ENCODE measurements around the gene SRSF10. TPM values are rescaled to one million over a fixed set of nuclear protein-coding genes. Genes with fewer than 3 reads are reported as not detected.
"Not testable (repeated sequence)": the region's sequence is repeated elsewhere in the genome, so short reads cannot be mapped to it uniquely, and the experiment has no call there.

SRSF10 gene
- total and polyA plus RNA-seq, 2 experiments from 2014 or later, result 99.4 to 121 TPM

DNA sequence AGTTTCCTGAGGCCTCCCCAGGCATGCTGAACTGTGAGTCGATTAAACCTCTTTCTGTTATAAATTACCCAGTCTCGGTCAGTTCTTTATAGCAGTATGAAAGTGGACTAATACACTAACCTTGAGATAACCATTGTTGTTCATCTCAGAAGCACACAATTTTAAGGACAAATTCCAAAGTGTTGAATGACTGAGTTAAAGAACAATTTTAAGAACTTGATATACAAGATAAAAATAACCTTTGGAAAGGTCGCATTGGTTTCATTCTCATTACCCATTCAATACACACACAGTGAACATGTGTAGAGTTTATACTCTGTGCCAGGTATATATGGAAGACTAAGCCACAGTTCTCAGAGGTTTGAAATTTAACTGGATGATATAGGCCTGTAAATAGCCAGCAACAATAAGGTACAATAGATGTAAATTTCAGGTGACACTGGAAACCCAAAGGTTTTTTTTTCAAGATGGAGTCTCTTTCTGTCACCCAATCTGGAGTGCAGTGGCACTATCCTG lies 19.1 kb upstream of the SRSF10 start:
- DNase-seq, result peak; percentile 16
- peak overlapping the region; percentile 3 for H3K4me2 ChIP-seq (ENCODE audit: unreplicated experiment)
- no peaks in the 10 kb centered on the region for H3K27me3 ChIP-seq (replicated peaks; ENCODE audit: insufficient read depth)
- H3K9me3 ChIP-seq (ENCODE audit: low read depth), result no peaks in the 10 kb centered on the region
- 0 out of 2 replicates have a peak overlapping the region, but pooled peaks have one; percentile 39 for H2AFZ ChIP-seq
- in situ Hi-C loops (cut with MboI), result no loop called here
- peaks cover 29% of the 10 kb centered on the region for H3F3A ChIP-seq (ENCODE audit: insufficient read depth)
- H3K9ac ChIP-seq, result no peak overlapping the region
- H3K4me1 ChIP-seq (ENCODE audit: insufficient read depth), result peaks cover 14% of the 10 kb centered on the region
- TF ChIP-seq EZH2phosphoT487 (IDR thresholded peaks at IDR 0.05; ENCODE audit: insufficient read depth, low read depth) (no peak), EZH2 (IDR thresholded peaks at IDR 0.05; ENCODE audit: insufficient read depth, poor library complexity, severe bottlenecking) (no peak)
- H3K36me3 ChIP-seq (ENCODE audit: low read depth), result no peaks in the 10 kb centered on the region
- H3K9me2 ChIP-seq (ENCODE audit: insufficient read depth), result no peaks in the 10 kb centered on the region
- no peak overlapping the region for H3K4me3 ChIP-seq
- WGBS, 2 experiments (ENCODE audit: low coverage in 1 of 2, low lambda C conversion rate in 2 of 2, missing lambda C conversion rate in 2 of 2), result 66 to 68% methylated on average over 3 of the region's 3 CpGs
- H3K27ac ChIP-seq, result no peak overlapping the region
- H4K20me1 ChIP-seq (ENCODE audit: insufficient read depth), result no peaks in the 10 kb centered on the region
- no peaks in the 10 kb centered on the region for H3K79me2 ChIP-seq (ENCODE audit: insufficient read depth)

- Histone ChIP-seq H3K9me3 (ENCODE audit: low read depth) (no peaks in the 10 kb centered on the region), H3K4me3 (no peak overlapping the region), H3K36me3 (ENCODE audit: low read depth) (no peaks in the 10 kb centered on the region), H2AFZ (no peak overlapping the region), H3K79me2 (ENCODE audit: insufficient read depth) (no peaks in the 10 kb centered on the region), H3K27me3 (replicated peaks; ENCODE audit: insufficient read depth) (no peaks in the 10 kb centered on the region), H3K4me2 (ENCODE audit: unreplicated experiment) (no peak overlapping the region), H3K4me1 (ENCODE audit: insufficient read depth) (peaks cover 4% of the 10 kb centered on the region), H3K27ac (no peak overlapping the region), H3F3A (ENCODE audit: insufficient read depth) (peaks cover 16% of the 10 kb centered on the region), H4K20me1 (ENCODE audit: insufficient read depth) (no peaks in the 10 kb centered on the region), H3K9ac (no peak overlapping the region), H3K9me2 (ENCODE audit: insufficient read depth) (no peaks in the 10 kb centered on the region)
- DNase-seq, result no peak
- WGBS, 2 experiments (ENCODE audit: low coverage in 1 of 2, low lambda C conversion rate in 2 of 2, missing lambda C conversion rate in 2 of 2), result 33 to 35% methylated on average over 1 of the region's 1 CpG
- in situ Hi-C loops (cut with MboI), result no loop called here
- TF ChIP-seq EZH2phosphoT487 (IDR thresholded peaks at IDR 0.05; ENCODE audit: insufficient read depth, low read depth) (no peak), EZH2 (IDR thresholded peaks at IDR 0.05; ENCODE audit: insufficient read depth, poor library complexity, severe bottlenecking) (no peak)
Measured at GRCh38 chr1:23997812-23998211, 17.7 kb upstream of the SRSF10 start.

- in situ Hi-C loops (cut with MboI), result no loop called here
- H3K4me2 ChIP-seq (ENCODE audit: unreplicated experiment), result no peak overlapping the region
- no peak overlapping the region for H3K4me3 ChIP-seq
- no peak overlapping the region for H2AFZ ChIP-seq
- no peak overlapping the region for H3K9ac ChIP-seq
- H3F3A ChIP-seq (ENCODE audit: insufficient read depth), result peaks cover 14% of the 10 kb centered on the region; the same call in 1 of the 2 replicates
- no peaks in the 10 kb centered on the region for H3K27me3 ChIP-seq (replicated peaks; ENCODE audit: insufficient read depth)
- H3K27ac ChIP-seq, result no peak overlapping the region
- no peaks in the 10 kb centered on the region for H3K79me2 ChIP-seq (ENCODE audit: insufficient read depth)
- TF ChIP-seq EZH2 (IDR thresholded peaks at IDR 0.05; ENCODE audit: insufficient read depth, poor library complexity, severe bottlenecking) (no peak), EZH2phosphoT487 (IDR thresholded peaks at IDR 0.05; ENCODE audit: insufficient read depth, low read depth) (no peak)
- H3K36me3 ChIP-seq (ENCODE audit: low read depth), result no peaks in the 10 kb centered on the region
- H3K9me3 ChIP-seq (ENCODE audit: low read depth), result no peaks in the 10 kb centered on the region
- H3K9me2 ChIP-seq (ENCODE audit: insufficient read depth), result no peaks in the 10 kb centered on the region
- WGBS, 2 experiments (ENCODE audit: low coverage in 1 of 2, low lambda C conversion rate in 2 of 2, missing lambda C conversion rate in 2 of 2), result 83 to 84% methylated on average over 10 of the region's 10 CpGs
- no peaks in the 10 kb centered on the region for H4K20me1 ChIP-seq (ENCODE audit: insufficient read depth)
- peaks cover 4% of the 10 kb centered on the region; the same call in 1 of the 2 replicates for H3K4me1 ChIP-seq (ENCODE audit: insufficient read depth)
- DNase-seq, result no peak
Measured at GRCh38 chr1:23996700-23997229, 16.6 kb upstream of the SRSF10 start.

DNA sequence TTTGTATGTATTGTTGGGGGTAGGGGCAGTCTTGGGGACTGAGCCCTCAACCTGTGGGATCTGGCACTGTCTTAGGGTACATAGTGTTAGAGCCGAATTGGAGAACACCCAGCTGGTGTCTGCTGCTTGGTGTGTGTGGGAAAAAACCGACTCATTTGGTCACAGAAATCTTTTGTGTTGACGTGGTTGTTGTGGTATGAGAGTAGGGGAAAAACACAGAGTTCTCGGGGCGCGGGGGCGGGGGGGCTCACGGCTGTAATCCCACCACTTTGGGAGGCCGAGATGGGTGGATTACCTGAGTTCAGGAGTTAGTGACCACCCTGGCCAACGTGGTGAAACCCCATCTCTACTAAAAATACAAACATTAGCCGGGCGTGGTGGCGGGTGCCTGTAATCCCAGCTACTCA lies 15.3 kb upstream of the SRSF10 start:
- in situ Hi-C loops (cut with MboI), result no loop called here
- 77 to 81% methylated on average over 9 to 13 of the region's 13 CpGs for WGBS, 2 experiments (ENCODE audit: low coverage in 1 of 2, low lambda C conversion rate in 2 of 2, missing lambda C conversion rate in 2 of 2)
- Histone ChIP-seq H3K27me3 (replicated peaks; ENCODE audit: insufficient read depth) (no peaks in the 10 kb centered on the region), H3K27ac (no peak overlapping the region), H2AFZ (no peak overlapping the region), H3K4me2 (ENCODE audit: unreplicated experiment) (no peak overlapping the region), H3K4me1 (ENCODE audit: insufficient read depth) (peaks cover 4% of the 10 kb centered on the region; the same call in 1 of the 2 replicates), H3F3A (ENCODE audit: insufficient read depth) (peaks cover 14% of the 10 kb centered on the region; the same call in 1 of the 2 replicates), H3K4me3 (no peak overlapping the region), H3K79me2 (ENCODE audit: insufficient read depth) (no peaks in the 10 kb centered on the region), H3K36me3 (ENCODE audit: low read depth) (no peaks in the 10 kb centered on the region), H3K9me2 (ENCODE audit: insufficient read depth) (no peaks in the 10 kb centered on the region), H4K20me1 (ENCODE audit: insufficient read depth) (no peaks in the 10 kb centered on the region), H3K9ac (no peak overlapping the region), H3K9me3 (ENCODE audit: low read depth) (no peaks in the 10 kb centered on the region)
- no peak for TF ChIP-seq EZH2phosphoT487 (IDR thresholded peaks at IDR 0.05; ENCODE audit: insufficient read depth, low read depth)
- no peak for TF ChIP-seq EZH2 (IDR thresholded peaks at IDR 0.05; ENCODE audit: insufficient read depth, poor library complexity, severe bottlenecking)
- peak; percentile 31 for DNase-seq

DNA sequence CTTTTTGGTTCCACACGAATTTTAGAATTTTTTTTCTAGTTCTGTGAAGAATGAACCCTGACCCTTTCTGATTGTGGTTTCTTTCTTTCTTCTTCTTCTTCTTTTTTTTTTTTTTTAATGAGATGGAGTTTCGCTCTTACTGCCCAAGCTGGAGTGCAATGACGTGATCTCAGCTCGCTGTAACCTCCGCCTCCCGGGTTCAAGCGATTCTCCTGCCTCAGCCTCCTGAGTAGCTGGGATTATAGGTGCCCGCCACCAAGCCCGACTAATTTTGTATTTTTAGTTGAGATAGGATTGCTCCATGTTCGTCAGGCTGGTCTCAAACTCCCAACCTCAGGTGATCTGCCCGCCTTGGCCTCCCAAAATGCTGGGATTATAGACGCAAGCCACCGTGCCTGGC lies 11.9 kb upstream of the SRSF10 start:
- H3K4me3 ChIP-seq; H3K27me3 ChIP-seq (replicated peaks; ENCODE audit: insufficient read depth); DNase-seq; H3K36me3 ChIP-seq (ENCODE audit: low read depth); H3K4me1 ChIP-seq (ENCODE audit: insufficient read depth); H3K4me2 ChIP-seq (ENCODE audit: unreplicated experiment); H3K9me3 ChIP-seq (ENCODE audit: low read depth); H3K79me2 ChIP-seq (ENCODE audit: insufficient read depth); H2AFZ ChIP-seq; H3K9ac ChIP-seq; H4K20me1 ChIP-seq (ENCODE audit: insufficient read depth); in situ Hi-C loops (cut with MboI); H3F3A ChIP-seq (ENCODE audit: insufficient read depth); H3K27ac ChIP-seq; H3K9me2 ChIP-seq (ENCODE audit: insufficient read depth): not testable (repeated sequence)
- 93 to 98% methylated on average over 12 to 13 of the region's 13 CpGs for WGBS, 2 experiments (ENCODE audit: low coverage in 1 of 2, low lambda C conversion rate in 2 of 2, missing lambda C conversion rate in 2 of 2)

All from GM23248 (cell line).